Stimulated activated CD8-positive, alpha-beta memory T cell treated with anti-CD3 and anti-CD28 coated beads, Interleukin-7, amount 100 ng/mL, for 48 hours (primary cell): Measurements from ENCODE around the gene DROSHA.

Experiments
- DNase-seq, 2 donors: peaks; one replicate each; pipeline ENCODE4 v3.0.0-alpha.2; 2020; ENCODE audit warnings: low read depth in 1 of 2; ENCODE audit errors: extremely low read depth in 1 of 2

Gene DROSHA

DNA sequence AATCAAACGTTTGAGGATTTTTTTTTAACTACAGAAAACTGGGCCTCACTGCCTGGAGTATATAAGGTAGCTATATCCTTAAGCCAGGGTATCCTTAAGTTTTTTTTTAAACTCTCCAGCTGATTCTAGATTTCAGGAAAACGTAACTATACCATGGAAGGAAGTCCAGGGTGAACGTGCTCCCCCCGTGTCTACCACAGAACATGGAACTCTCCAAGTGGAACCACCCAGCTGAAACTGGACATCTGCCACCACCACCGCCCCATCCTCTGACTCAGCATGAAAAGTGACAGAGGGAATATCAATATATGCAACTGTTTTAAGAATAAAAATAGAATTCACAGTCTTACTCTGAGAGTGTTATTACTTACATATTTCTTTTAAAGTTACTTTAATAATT is 61.3 kb downstream of the DROSHA start:
- no peak for DNase-seq

- DNase-seq, result no peak
Measured at GRCh38 chr5:31469886-31470285, 62.0 kb downstream of the DROSHA start.

DNA sequence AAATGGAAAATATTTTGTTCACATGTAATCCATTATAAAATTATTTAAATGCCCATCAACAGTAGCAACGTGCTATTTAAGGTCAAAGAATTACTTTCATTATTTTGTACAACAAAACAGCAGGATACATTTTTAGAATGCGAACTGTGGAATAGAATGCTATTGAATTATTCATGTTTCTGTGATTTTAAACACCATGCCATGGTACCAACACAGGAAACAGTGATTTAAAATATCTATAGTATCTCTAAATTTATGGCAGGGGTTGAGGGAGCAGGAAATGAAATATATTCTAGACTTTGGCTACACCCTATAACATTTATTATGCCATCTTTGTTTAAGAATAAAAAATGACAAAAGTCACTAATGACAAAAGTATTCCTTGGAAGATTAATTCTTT is 62.4 kb downstream of the DROSHA start:
- DNase-seq, result no peak

DNA sequence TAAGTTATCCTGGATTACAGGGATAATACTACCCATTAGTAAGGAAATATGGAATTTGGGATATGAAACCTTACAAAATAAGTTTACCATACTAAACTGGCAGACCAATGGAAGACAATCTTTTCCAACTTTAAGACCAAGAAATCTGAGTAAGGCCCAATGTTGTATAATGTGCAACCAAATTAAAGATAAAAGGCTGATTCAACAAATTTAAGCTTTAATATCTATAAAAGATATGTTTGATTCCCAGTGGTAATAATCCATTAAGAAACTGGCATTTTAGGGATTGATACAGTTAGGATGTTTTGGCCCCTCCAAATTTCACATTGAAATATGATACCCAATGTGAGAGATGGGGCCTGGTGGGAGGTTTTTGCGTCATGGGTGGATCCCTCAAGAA is 66.6 kb downstream of the DROSHA start:
- DNase-seq, result no peak

DNA sequence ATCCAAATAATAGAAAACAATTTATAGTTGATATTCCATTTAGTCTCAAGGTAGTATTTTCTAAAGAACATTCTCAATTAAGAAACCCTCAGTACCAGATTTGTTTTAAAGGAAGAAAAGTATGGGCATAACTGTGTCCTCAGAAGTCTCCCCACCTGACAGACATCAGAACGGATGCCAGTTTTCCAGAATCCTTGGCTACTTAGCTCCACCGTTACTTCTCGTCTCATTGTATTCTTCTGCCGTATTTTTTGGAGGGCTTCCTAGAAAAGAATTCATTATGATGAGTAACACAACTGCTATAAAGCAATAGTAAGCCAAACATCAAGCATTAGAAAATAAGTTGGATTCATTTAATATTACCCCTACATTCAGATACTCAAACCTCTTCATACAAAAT is 67.8 kb downstream of the DROSHA start:
- DNase-seq, result no peak

- no peak for DNase-seq
Measured at GRCh38 chr5:31463351-31463750, 68.5 kb downstream of the DROSHA start.

DNA sequence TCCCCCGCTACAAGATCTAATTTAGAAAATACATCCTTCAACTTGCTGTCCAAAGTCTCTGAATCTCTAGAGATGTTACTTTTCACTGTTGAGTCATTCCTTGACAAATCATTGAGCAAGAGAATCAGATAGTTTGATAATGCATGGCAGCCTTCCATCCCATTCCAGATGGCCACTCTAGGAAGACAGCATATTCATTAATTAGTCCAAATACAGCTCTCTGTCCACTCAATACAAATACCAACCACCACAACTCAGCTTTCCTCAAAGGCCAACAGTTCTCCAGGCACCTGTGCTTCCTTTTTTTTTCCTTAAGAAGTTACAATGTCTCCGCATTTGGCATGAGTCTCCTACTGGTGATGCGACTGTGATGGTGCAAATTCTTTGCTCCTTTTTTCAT is 72.3 kb downstream of the DROSHA start:
- no peak for DNase-seq

DNA sequence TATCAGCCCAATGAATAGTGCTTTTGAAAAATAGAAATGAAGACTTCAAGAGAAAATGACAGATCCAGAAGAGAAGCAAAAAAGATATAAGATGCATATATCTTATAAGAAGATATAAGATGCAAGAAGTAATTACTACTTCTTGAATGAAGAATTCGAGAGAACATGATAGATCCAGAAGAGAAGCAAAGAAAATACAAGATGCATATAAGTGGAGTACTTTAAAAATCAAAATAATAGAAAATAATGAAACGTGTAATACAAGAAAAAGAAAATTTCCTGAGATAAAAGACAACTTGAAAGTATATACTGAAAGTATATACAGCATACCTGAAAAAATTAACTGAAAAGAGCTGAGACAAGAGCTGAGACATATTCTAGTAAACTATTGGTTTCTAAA is 76.7 kb downstream of the DROSHA start:
- no peak for DNase-seq

GRCh38 chr5:31453522-31453921 is 78.4 kb downstream of the DROSHA start:
- no peak for DNase-seq

DNA sequence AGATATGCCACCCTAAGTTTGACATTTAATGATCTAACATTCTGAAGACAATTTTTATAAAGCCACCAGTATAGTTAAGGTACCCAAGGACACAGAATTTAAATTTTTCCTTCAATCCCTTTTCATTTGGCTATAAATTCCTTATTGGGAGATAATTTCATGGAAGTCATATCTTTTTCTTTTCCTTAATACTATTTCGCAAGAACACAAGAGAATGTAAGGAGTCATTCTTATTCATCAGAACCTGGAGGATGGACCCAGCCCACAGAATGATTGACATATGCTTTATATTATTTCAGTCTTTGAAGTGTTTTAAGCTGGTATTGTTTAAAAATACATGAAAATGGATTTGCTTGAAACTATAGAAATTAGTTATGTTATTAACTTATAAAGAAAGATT is 79.6 kb downstream of the DROSHA start:
- no peak for DNase-seq

DNA sequence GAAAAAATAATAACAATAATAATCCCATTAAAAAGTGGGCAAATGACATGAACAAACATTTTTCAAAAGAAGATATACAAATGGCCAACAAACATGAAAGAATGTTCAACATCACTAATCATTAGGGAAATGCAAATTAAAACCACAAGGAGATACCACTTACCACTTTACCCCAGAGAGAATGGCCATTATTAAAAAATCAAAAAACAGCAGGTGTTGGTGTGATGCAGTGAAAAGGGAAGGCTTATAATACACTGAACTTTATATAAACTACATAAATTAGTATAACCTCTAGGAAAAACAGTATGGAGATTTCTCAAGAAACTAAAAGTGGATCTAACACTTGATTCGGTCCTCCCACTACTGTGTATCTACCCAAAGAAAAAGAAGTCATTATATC is 81.9 kb downstream of the DROSHA start:
- DNase-seq, result no peak

GRCh38 chr5:31449174-31449573 is 82.7 kb downstream of the DROSHA start:
- no peak for DNase-seq

GRCh38 chr5:31445041-31445600 is 86.8 kb downstream of the DROSHA start:
- no peak for DNase-seq

- no peak for DNase-seq
Measured at GRCh38 chr5:31443572-31443971, 88.3 kb downstream of the DROSHA start.

- no peak for DNase-seq
Measured at GRCh38 chr5:31442058-31442745, 89.7 kb downstream of the DROSHA start.

- DNase-seq, result no peak
Measured at GRCh38 chr5:31436851-31437250, 95.0 kb downstream of the DROSHA start.

GRCh38 chr5:31435730-31436129 is 96.2 kb downstream of the DROSHA start:
- DNase-seq, result no peak

GRCh38 chr5:31434898-31435297 is 97.0 kb downstream of the DROSHA start:
- DNase-seq, result no peak

- no peak for DNase-seq
Measured at GRCh38 chr5:31433229-31433628, 98.7 kb downstream of the DROSHA start.

GRCh38 chr5:31427724-31428309 is 104.1 kb downstream of the DROSHA start:
- no peak for DNase-seq

- DNase-seq, result no peak
Measured at GRCh38 chr5:31427013-31427723, 104.7 kb downstream of the DROSHA start.
